Testis (tissue), 2 donors: ENCODE measurements around the gene OSBPL3.

Source experiments
- CTCF ChIP-seq, 3 experiments: fragments of 450-650 bp in 2 of 3; fragments of 200-600 bp in 1 of 3; sonication (generic) in 1 of 3; IDR thresholded peaks; one replicate each; pipeline ENCODE4 v1.5.1; 2016 to 2019; ENCODE audit warnings: antibody characterized with exemption in 3 of 3, mild to moderate bottlenecking in 2 of 3, moderate library complexity in 1 of 3
- POLR2A ChIP-seq: fragments of 450-650 bp; IDR thresholded peaks from one replicate; pipeline ENCODE4 v1.6.1; 2017; ENCODE audit warnings: antibody characterized with exemption, mild to moderate bottlenecking, moderate library complexity

- no peak for TF ChIP-seq CTCF (IDR thresholded peaks at IDR 0.05)
- no peak for TF ChIP-seq POLR2A
Measured at GRCh38 chr7:25007668-25008067, 27.7 kb upstream of the OSBPL3 start.
